NCI-H526 (cell line): ENCODE data around the gene SLC8A1.
A peak's percentile ranks its signal among the peaks of the same experiment; 100 is the strongest.

ENCODE experiments used
- DNase-seq, 2 experiments: peaks; one replicate each; lab custom pipeline; 2025; lab: John Stamatoyannopoulos, UW

SLC8A1 gene

GRCh38 chr2:40421631-40422297, 30.1 kb downstream of the SLC8A1 start:
- DNase-seq: no peak

- DNase-seq: no peak
Observed at GRCh38 chr2:40420478-40420877, 31.4 kb downstream of the SLC8A1 start.

DNA sequence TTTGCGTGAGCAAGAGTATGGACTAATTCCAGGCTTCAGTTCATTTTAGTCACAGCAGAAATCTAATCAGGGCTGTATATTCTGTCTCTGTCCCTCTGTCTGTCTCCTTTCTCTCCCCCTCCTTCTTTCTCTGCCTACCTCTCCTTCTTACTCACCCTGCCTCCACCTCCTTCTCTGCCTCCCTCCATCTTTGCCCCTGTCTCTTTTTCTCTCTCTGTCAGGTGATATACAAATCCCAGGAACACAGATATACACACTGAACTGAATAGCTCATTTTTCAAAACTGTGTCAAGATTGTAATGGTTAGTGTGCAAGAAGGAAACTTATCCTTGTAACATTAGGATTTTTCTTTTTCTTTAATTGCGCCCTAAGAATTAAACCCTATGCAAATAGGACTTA, 32.5 kb downstream of the SLC8A1 start:
- no peak for DNase-seq

DNA sequence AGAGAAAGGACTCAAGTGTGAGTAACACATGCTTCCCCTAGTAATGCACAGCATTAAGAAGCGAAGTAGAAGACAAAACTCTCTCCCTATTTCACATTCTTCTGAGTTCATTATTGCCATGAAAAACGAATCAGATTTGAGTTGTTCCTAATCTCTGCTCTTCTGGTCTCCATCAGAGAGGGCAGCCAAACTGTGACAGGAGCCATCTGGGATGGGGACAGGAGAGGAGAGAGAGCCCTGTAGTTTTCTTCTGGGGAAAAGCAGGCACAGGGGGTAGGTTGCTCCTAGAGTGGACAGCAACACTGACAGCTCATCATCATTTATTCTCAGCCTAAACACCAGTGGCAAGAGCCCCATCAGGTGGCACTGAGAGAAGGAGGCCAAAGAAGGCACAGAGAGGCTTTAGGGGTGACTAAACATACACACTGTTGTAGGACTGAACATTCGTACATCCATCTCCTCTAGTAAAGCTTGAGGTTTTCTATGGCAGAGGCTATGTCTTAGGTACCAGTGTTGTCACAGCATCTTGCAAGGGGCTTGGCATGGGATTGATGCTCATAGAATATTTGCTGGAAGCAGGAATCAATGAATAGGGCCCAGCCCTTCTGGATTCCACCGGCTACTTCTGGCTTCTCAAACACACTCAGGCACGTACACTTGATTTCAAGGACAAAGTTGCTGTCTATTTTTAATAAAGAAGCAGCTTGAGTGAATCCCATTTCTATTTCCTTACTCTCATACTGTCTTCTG, 33.1 kb downstream of the SLC8A1 start:
- DNase-seq: no peak

DNA sequence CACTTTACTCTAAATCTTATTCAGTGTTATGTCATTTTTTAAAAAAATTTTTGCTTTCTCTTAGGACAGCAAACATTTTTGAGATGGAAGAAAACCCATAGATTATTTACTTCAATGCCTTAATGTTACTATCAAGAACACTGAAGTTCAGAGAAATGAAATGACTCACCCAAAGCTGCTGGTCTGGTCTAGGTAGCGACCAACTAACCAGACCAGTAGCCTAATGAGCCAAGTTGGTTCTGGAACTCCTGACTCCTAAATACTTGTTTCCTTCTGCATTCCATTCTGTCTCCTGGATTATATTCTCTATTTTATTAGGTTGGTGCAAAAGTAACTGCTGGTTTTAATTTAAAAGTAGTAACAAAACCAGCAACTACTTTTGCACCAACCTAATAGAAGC, 35.4 kb downstream of the SLC8A1 start:
- no peak for DNase-seq

GRCh38 chr2:40415391-40415790, 36.5 kb downstream of the SLC8A1 start:
- no peak for DNase-seq

- no peak for DNase-seq
Observed at GRCh38 chr2:40412456-40412855, 39.4 kb downstream of the SLC8A1 start.

DNA sequence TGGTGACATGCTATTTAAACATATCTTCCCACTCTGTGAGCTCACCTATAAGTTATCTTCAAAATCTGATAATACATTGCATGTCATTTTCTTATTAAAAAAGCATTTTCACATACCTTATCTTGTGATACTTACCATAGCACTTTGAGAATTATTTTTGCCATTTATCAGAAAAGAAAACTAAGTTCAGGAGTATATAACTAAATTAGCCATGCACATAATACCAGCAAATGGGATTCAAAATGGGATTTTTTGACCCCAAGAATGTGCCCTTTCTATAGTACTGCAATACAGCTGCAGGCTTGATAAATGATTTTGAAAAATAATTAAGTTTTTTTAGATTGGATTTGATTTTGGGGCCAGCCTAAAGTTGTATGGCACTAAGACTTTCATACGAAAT, 41.2 kb downstream of the SLC8A1 start:
- no peak for DNase-seq

DNA sequence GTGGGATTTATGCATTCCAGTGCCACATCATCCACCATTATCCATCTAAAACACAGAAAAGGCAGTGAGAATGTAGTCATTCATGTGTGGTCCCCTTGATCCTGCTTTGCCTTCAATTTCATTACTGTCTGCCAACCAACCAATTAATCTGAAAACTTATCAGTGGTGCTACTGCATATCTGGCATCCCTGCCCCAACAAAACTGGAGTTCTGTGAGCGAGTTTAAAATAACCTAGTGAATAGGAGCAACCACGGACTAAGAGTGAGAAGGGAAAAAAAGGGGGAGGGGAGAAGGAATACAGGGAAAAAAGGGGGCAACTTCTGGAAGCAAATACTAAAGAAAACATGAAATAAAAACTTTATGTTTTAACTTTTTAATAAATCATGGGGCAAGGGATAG, 42.2 kb downstream of the SLC8A1 start:
- no peak for DNase-seq

- DNase-seq: no peak
Observed at GRCh38 chr2:40406485-40407289, 45.2 kb downstream of the SLC8A1 start.

- DNase-seq: no peak
Observed at GRCh38 chr2:40405465-40405864, 46.4 kb downstream of the SLC8A1 start.

DNA sequence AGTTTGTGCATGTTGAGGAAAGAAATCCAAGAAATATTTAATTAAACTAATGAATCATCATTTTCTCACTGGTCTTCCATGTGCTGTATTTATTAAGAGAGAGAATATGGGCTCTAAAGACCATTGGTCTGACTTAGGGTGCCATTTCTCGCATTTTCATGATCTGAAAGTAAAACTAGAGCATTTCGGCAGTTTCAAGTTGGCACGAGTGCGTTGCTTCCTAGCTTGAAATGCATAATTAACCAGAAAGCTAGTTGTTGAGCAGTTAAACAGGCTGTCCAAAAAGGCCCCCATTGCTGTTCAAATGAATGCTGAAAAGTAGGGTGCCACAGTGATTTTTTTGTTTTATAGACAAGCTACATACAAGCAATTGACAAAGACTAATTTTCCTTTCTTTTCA, 47.4 kb downstream of the SLC8A1 start:
- DNase-seq: no peak

- DNase-seq: no peak
Observed at GRCh38 chr2:40403233-40403836, 48.6 kb downstream of the SLC8A1 start.

GRCh38 chr2:40401896-40402295, 50.0 kb downstream of the SLC8A1 start:
- DNase-seq: no peak

DNA sequence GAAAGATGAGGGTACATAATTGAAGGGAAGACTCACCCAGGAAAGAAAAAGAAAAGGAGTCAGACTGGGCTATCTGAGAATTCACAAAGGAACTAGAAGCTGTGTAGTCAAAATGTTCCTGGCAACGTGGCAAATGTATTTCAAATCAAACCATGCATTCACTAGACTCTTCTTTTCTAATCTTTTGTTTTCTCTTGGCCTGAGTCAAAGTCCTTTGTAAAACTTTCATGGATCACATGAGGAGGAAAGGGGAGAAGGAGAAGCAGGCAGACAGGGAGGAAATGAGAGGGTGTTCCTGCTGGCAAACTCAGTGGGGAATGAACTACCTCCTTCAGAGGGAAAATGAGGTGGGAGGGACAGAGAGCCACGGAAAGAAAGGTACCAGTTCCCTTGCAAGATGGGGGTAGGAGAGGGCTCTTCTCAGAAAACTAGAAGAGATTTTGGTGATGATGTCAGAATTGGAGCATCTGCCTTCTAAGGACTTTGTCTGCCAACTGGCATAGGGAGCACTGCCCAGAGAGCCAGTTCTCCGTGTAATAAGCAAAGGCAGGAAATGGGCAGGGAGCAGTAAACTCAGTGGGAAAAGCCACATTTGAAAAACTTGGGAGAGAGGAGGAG, 51.4 kb downstream of the SLC8A1 start:
- no peak for DNase-seq

DNA sequence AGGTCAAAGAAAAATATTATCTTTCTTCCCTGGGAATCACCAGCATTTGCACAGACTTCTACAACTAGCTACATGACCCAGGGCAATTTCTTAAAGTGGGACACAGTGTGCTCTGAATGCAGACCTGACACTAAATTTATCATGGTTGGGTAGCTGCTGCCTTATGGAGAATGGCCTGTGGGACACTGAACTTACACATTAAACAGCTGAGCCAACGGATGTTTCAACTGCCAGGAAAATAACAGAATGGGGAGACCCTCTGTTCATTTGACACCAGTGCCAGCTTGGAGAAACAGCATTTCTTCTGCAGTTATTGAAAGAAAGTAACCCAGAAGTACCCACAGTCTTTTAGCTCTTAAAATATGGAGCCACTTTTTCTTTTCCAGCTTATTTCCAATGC, 54.1 kb downstream of the SLC8A1 start:
- no peak for DNase-seq

DNA sequence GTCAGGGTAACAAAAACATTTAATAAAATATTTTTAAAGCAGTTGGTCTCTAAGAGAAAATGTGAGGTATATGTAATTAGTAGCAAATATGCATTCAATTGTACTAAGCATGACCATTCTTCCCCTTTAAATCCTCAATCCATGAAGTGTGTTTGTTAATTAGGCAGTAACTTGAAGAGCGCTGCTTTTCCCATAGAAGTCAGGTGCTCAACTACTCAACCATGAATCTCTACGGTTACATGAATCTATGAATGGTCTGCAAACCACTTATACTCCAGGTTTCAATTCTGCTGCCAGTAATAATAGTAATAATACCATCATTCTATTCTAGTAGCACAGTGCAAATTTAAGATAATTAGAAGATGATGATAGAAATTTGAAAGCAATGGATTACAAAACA, 55.8 kb downstream of the SLC8A1 start:
- peak in 1 of 2 experiments; percentile 4 for DNase-seq

- no peak for DNase-seq
Observed at GRCh38 chr2:40395169-40396073, 56.5 kb downstream of the SLC8A1 start.

DNA sequence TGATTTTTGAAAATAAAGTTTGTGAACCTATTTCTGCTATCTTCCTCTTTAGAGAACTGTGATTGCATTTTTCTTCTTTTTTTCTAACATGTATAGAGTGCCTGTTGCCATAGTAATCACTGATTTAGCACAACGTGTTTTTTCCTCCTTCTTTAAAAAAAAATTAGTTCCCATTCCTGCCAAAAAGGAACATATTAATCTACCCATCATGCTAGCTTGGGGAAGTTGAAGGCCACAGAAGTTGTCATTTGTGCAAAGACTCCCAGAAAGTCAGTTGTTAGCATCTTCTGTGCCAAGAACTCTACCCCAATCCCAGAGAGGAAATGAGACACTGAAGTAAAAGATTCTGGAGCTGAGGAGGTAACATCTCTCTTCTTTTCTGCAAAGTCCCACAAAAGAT, 57.3 kb downstream of the SLC8A1 start:
- no peak for DNase-seq

GRCh38 chr2:40394031-40394430, 57.9 kb downstream of the SLC8A1 start:
- DNase-seq: no peak

GRCh38 chr2:40388161-40388560, 63.7 kb downstream of the SLC8A1 start:
- no peak for DNase-seq
